CD4-positive, alpha-beta T cell treated with Interleukin-6 for 4 hours (primary cell): ENCODE results near the gene ENGASE.

Experiments
- DNase-seq: peaks from one replicate; pipeline ENCODE4 v3.0.0-alpha.2; 2020; ENCODE audit warnings: mixed read lengths

Gene ENGASE

GRCh38 chr17:79039886-79040285 lies 34.7 kb upstream of the ENGASE start:
- DNase-seq, result no peak

GRCh38 chr17:79041041-79041570 lies 33.5 kb upstream of the ENGASE start:
- no peak for DNase-seq

- DNase-seq, result no peak
Measured at GRCh38 chr17:79041723-79042420, 32.8 kb upstream of the ENGASE start.

GRCh38 chr17:79042421-79043190 lies 32.0 kb upstream of the ENGASE start:
- peak; percentile 66 for DNase-seq

- no peak for DNase-seq
Measured at GRCh38 chr17:79043191-79043930, 31.3 kb upstream of the ENGASE start.

DNA sequence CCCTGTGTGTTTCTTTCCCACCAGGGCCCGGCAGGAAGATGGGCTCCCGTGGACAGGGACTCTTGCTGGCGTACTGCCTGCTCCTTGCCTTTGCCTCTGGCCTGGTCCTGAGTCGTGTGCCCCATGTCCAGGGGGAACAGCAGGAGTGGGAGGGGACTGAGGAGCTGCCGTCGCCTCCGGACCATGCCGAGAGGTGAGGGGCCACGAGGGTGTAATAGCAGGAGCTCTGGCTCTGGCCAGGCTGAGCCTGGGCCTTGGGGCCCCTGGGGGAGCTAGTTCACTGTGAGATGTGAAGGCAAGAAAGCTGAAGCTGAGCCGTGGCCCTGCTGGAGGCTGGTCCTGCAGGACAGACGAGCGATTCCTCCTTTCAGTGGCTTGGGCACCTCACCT lies 30.7 kb upstream of the ENGASE start:
- DNase-seq, result no peak

DNA sequence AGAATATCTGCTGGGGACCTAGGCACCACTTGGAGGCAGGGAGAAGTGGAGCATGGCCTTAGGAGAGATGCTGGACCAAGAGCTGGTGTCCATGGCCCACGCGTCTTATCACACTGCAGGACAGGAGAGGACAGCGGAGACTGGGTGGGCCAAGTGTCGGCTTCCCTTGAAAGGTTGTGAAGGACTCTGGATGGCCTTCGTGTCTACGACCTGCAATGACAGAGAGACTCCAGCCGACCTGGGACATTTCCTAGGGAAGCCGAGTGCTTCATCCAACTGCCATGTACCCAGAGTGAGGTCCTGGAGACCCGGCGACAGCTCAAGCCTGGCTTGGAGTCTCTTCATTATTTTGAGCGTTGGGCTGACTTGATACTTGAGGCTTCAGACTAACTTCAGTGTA lies 30.2 kb upstream of the ENGASE start:
- DNase-seq, result no peak

DNA sequence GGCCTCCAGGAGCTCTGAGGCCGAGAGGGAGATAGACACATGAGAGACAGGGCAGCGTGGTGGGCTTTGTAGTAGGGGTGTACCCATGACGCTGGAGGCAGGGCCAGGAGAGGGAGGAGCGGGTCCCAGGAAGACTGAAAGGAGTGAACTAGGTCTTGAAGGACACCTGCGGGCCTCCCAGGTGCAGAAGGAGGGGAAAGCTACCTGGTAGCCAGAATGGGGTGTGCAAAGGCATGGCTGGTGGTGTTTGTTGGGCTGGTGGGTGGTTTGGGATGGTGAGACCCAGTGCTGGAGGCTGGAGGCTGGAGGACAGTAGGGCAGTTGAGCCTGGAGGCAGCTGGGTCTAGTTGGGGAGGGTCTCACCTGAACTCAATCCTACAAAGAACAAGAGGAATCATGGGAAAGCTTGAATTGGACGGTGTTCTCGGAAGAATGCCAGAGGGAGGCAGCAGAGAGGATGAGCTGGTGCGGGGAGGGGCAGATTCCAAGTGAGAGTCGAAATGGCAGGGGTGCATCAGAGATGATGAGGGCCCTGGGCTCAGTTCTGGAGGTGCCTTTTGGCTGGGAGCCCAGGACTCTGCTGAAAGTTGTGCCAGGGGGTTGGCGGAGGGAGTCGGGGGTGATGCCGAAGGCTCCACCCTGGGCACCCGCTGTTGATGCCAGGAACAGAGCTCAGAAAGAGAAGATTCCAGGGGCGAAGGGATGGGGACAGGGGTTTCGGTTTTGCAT lies 29.5 kb upstream of the ENGASE start:
- DNase-seq, result no peak

- DNase-seq, result peak; percentile 69
Measured at GRCh38 chr17:79045842-79046196, 28.8 kb upstream of the ENGASE start.

GRCh38 chr17:79046197-79046915 lies 28.3 kb upstream of the ENGASE start:
- no peak for DNase-seq

GRCh38 chr17:79046916-79047280 lies 27.7 kb upstream of the ENGASE start:
- DNase-seq, result no peak

GRCh38 chr17:79047291-79047920 lies 27.2 kb upstream of the ENGASE start:
- no peak for DNase-seq

DNA sequence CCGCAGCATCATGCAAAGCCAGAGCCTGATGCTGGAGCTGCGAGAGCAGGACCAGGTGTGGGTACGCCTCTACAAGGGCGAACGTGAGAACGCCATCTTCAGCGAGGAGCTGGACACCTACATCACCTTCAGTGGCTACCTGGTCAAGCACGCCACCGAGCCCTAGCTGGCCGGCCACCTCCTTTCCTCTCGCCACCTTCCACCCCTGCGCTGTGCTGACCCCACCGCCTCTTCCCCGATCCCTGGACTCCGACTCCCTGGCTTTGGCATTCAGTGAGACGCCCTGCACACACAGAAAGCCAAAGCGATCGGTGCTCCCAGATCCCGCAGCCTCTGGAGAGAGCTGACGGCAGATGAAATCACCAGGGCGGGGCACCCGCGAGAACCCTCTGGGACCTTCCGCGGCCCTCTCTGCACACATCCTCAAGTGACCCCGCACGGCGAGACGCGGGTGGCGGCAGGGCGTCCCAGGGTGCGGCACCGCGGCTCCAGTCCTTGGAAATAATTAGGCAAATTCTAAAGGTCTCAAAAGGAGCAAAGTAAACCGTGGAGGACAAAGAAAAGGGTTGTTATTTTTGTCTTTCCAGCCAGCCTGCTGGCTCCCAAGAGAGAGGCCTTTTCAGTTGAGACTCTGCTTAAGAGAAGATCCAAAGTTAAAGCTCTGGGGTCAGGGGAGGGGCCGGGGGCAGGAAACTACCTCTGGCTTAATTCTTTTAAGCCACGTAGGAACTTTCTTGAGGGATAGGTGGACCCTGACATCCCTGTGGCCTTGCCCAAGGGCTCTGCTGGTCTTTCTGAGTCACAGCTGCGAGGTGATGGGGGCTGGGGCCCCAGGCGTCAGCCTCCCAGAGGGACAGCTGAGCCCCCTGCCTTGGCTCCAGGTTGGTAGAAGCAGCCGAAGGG lies 26.4 kb upstream of the ENGASE start:
- no peak for DNase-seq

DNA sequence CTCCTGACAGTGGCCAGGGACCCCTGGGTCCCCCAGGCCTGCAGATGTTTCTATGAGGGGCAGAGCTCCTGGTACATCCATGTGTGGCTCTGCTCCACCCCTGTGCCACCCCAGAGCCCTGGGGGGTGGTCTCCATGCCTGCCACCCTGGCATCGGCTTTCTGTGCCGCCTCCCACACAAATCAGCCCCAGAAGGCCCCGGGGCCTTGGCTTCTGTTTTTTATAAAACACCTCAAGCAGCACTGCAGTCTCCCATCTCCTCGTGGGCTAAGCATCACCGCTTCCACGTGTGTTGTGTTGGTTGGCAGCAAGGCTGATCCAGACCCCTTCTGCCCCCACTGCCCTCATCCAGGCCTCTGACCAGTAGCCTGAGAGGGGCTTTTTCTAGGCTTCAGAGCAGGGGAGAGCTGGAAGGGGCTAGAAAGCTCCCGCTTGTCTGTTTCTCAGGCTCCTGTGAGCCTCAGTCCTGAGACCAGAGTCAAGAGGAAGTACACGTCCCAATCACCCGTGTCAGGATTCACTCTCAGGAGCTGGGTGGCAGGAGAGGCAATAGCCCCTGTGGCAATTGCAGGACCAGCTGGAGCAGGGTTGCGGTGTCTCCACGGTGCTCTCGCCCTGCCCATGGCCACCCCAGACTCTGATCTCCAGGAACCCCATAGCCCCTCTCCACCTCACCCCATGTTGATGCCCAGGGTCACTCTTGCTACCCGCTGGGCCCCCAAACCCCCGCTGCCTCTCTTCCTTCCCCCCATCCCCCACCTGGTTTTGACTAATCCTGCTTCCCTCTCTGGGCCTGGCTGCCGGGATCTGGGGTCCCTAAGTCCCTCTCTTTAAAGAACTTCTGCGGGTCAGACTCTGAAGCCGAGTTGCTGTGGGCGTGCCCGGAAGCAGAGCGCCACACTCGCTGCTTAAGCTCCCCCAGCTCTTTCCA lies 25.5 kb upstream of the ENGASE start:
- no peak for DNase-seq

- DNase-seq, result no peak
Measured at GRCh38 chr17:79049821-79050220, 24.8 kb upstream of the ENGASE start.

GRCh38 chr17:79050551-79050950 lies 24.1 kb upstream of the ENGASE start:
- DNase-seq, result no peak

DNA sequence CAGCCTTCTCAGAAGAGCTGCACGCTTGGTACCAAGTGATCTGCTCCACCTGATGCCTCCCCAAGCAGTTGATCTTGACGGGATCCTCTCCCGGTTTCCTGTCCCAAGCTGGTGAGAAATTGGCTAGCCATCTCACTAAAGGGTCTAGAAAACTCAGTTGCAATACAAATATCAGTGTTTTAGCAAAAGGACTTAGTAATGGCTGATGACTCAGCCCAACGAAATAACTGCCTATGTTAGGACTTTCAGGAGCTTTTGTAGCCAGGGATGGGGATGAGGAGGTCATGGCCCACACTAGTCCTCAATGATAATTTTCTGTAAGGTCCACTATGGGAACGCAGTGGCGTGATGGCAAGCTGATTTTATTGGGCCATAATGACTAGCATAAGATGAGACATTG lies 23.3 kb upstream of the ENGASE start:
- DNase-seq, result no peak

GRCh38 chr17:79052131-79052530 lies 22.5 kb upstream of the ENGASE start:
- DNase-seq, result no peak

DNA sequence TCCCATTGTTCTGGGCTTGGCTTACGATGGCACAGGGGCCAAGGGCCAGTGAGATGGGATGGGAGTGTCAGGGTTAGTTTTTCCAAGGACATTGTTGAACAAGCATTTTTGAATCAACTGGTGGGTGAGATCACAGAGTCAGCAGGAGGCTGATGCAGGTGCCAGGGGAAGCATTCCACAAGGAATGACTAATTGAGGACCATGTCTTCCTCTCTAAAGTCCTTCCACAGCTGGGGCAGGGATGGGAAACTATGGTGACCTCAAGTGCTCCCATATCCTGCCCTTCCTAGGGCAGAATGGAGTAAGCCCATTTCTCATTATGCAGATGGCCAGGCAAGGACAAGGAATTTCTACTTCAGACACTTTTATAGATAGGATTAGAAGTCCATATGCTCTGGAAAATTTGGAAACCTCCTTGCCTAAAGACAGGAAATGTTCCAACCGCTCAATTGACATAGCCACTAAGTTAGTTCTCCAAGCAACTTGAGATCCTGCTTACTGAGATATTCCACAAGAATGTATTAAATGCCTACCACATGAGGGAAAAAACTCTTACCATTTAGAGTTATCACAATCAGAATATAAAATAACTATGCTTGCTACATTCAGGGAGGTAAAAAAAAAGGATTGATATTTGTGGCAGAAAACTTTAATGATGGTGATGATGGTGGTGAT lies 21.2 kb upstream of the ENGASE start:
- no peak for DNase-seq
